ENCODE results near the gene EFNA3. TPM values are rescaled to one million over a fixed set of nuclear protein-coding genes. Genes with fewer than 3 reads are reported as not detected.

The EFNA3 gene, protein sequence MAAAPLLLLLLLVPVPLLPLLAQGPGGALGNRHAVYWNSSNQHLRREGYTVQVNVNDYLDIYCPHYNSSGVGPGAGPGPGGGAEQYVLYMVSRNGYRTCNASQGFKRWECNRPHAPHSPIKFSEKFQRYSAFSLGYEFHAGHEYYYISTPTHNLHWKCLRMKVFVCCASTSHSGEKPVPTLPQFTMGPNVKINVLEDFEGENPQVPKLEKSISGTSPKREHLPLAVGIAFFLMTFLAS
- 5.6 and 6.6 TPM in 2 replicates for total RNA-seq
- long read RNA-seq, result 0 reads

DNA sequence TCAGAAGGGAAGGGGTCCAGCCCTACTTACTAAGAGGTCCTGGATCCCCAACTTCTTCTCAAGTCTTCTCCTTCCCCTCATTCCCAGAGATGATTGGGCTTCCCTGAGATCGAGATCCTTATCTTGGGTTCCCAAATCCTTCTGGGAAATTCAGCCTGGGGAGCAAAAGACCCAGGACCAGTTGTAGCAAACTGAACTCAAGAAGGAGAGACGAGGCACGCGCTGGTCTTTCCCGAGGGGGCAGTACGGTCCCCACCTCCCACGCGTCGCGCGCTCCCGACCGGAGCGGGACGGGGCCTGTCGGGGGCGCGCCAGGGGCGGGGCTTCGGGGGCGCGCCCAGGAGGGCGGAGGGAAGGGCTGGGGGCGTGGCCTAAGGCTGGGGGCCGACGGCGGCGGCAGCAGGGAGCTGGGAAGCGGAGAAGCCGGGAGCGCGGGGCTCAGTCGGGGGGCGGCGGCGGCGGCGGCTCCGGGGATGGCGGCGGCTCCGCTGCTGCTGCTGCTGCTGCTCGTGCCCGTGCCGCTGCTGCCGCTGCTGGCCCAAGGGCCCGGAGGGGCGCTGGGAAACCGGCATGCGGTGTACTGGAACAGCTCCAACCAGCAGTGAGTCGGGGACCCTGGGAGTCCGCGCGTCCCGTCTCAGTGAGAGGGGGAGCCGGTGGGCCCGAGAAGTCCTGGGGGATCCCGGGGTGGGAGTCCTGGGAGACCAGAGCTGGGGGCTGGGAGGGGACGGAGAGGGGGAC is at the start of gene EFNA3:
EFNA3 (plus strand) TSS at position 369 of the 741 bp plus-strand sequence; CDS start at position 474, 105 bp downstream.
- Mint-ChIP-seq H3K4me3 (peak within 1 kb of the TSS; percentile 91), H3K4me1 (peaks cover 38% of the 10 kb centered on the region), H3K36me3 (ENCODE audit: low read depth) (no peaks in the 10 kb centered on the region), H3K27ac (ENCODE audit: unreplicated experiment) (peak within 1 kb of the TSS; percentile 76), H3K27me3 (ENCODE audit: low read depth) (peaks cover 63% of the 10 kb centered on the region), H3K9me3 (no peaks in the 10 kb centered on the region)
- TF ChIP-seq, protein P1, sequence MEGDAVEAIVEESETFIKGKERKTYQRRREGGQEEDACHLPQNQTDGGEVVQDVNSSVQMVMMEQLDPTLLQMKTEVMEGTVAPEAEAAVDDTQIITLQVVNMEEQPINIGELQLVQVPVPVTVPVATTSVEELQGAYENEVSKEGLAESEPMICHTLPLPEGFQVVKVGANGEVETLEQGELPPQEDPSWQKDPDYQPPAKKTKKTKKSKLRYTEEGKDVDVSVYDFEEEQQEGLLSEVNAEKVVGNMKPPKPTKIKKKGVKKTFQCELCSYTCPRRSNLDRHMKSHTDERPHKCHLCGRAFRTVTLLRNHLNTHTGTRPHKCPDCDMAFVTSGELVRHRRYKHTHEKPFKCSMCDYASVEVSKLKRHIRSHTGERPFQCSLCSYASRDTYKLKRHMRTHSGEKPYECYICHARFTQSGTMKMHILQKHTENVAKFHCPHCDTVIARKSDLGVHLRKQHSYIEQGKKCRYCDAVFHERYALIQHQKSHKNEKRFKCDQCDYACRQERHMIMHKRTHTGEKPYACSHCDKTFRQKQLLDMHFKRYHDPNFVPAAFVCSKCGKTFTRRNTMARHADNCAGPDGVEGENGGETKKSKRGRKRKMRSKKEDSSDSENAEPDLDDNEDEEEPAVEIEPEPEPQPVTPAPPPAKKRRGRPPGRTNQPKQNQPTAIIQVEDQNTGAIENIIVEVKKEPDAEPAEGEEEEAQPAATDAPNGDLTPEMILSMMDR (conservative IDR thresholded peaks at IDR 0.05), result no peak
- DNase-seq (ENCODE audit: low read depth, low spot score), result peak; percentile 70

- H3K27me3 Mint-ChIP-seq (ENCODE audit: low read depth), result no peaks in the 10 kb centered on the region
- H3K9me3 Mint-ChIP-seq, result no peaks in the 10 kb centered on the region
- H3K4me1 Mint-ChIP-seq, result no peaks in the 10 kb centered on the region
- H3K27ac Mint-ChIP-seq (ENCODE audit: unreplicated experiment), result no peak overlapping the region
- H3K4me3 Mint-ChIP-seq, result no peak overlapping the region
- no peak for DNase-seq (ENCODE audit: low read depth, low spot score)
- TF ChIP-seq, protein P1 (conservative IDR thresholded peaks at IDR 0.05), result no peak
- H3K36me3 Mint-ChIP-seq (ENCODE audit: low read depth), result no peaks in the 10 kb centered on the region
Observed at GRCh38 chr1:155029513-155030242, 49.0 kb upstream of the EFNA3 start.

- no peaks in the 10 kb centered on the region for H3K27me3 Mint-ChIP-seq (ENCODE audit: low read depth)
- TF ChIP-seq, protein P1 (conservative IDR thresholded peaks at IDR 0.05), result no peak
- H3K36me3 Mint-ChIP-seq (ENCODE audit: low read depth), result no peaks in the 10 kb centered on the region
- no peak overlapping the region for H3K4me3 Mint-ChIP-seq
- DNase-seq (ENCODE audit: low read depth, low spot score), result no peak
- H3K4me1 Mint-ChIP-seq, result no peaks in the 10 kb centered on the region
- no peak overlapping the region for H3K27ac Mint-ChIP-seq (ENCODE audit: unreplicated experiment)
- no peaks in the 10 kb centered on the region for H3K9me3 Mint-ChIP-seq
Observed at GRCh38 chr1:155030243-155030795, 48.3 kb upstream of the EFNA3 start.

GRCh38 chr1:155030899-155031298 is 47.7 kb upstream of the EFNA3 start:
- Mint-ChIP-seq H3K4me3 (no peak overlapping the region), H3K9me3 (no peaks in the 10 kb centered on the region), H3K27me3 (ENCODE audit: low read depth) (no peaks in the 10 kb centered on the region), H3K4me1 (no peaks in the 10 kb centered on the region), H3K27ac (ENCODE audit: unreplicated experiment) (no peak overlapping the region), H3K36me3 (ENCODE audit: low read depth) (no peaks in the 10 kb centered on the region)
- TF ChIP-seq, protein P1 (conservative IDR thresholded peaks at IDR 0.05), result no peak
- DNase-seq (ENCODE audit: low read depth, low spot score), result no peak

- Mint-ChIP-seq H3K4me3 (no peak overlapping the region), H3K27me3 (ENCODE audit: low read depth) (no peaks in the 10 kb centered on the region), H3K27ac (ENCODE audit: unreplicated experiment) (peak overlapping the region; percentile 27), H3K36me3 (ENCODE audit: low read depth) (no peaks in the 10 kb centered on the region), H3K9me3 (no peaks in the 10 kb centered on the region), H3K4me1 (no peaks in the 10 kb centered on the region)
- TF ChIP-seq, protein P1 (conservative IDR thresholded peaks at IDR 0.05), result no peak
- DNase-seq (ENCODE audit: low read depth, low spot score), result no peak
Observed at GRCh38 chr1:155032886-155033285, 45.8 kb upstream of the EFNA3 start.

Measured in neural crest cell (in vitro differentiated cells).